ENCODE data around the gene DHX32. TPM values are rescaled to one million over a fixed set of nuclear protein-coding genes. Genes with fewer than 3 reads are reported as not detected.

Gene DHX32
- total RNA-seq, 4 donors from 2014 or later, result 22.1 to 31.5 (median 27.5) TPM

DNA sequence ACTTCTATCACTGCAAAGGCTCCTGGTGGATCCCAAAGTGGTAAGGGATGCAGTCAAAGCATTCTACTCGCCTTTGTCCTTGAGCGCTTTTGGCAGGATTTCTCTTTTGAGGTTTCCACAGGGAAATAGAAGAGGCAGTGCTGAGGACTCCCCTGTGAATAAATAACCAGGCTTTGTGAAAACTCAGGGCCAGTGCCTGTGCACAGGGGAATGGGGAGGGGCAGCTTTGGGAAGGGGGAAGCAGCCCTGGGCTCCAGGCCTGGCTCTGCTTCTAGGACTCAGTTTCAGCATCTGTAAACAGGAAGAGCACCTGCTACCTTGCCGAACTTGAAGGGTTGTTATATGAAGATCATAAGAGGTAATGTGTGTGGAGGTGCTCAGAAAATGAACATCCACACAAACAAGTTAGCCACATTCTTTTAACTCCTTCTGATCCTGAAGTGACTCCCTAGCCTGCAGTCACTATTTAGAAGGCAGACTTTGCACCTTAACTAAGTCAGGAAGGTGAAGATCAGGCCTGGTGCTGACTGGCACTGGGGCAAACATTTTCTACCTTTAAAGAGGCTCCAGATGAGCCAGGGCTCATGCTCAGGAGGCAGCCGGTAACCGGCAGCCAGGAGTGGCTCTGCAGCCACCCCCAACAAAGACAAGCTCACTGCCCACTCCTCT, 83.0 kb downstream of the DHX32 start:
- ATAC-seq, result no peak
- TF ChIP-seq POLR2AphosphoS5 (IDR thresholded peaks at IDR 0.05) (no peak), EP300 (IDR thresholded peaks at IDR 0.05) (no peak), POLR2A (IDR thresholded peaks at IDR 0.05) (no peak)
- TF ChIP-seq, protein P1, sequence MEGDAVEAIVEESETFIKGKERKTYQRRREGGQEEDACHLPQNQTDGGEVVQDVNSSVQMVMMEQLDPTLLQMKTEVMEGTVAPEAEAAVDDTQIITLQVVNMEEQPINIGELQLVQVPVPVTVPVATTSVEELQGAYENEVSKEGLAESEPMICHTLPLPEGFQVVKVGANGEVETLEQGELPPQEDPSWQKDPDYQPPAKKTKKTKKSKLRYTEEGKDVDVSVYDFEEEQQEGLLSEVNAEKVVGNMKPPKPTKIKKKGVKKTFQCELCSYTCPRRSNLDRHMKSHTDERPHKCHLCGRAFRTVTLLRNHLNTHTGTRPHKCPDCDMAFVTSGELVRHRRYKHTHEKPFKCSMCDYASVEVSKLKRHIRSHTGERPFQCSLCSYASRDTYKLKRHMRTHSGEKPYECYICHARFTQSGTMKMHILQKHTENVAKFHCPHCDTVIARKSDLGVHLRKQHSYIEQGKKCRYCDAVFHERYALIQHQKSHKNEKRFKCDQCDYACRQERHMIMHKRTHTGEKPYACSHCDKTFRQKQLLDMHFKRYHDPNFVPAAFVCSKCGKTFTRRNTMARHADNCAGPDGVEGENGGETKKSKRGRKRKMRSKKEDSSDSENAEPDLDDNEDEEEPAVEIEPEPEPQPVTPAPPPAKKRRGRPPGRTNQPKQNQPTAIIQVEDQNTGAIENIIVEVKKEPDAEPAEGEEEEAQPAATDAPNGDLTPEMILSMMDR (IDR thresholded peaks at IDR 0.05), result no peak
- no peak overlapping the region for H3K27ac ChIP-seq
- no peaks in the 10 kb centered on the region for H3K4me1 ChIP-seq
- peaks cover 0 to 98% of the 10 kb centered on the region in 2 donors for H3K36me3 ChIP-seq
- WGBS, 2 donors (ENCODE audit: low coverage in 1 of 2), result 100% methylated on average over 1 of the region's 5 CpGs
- H3K9me3 ChIP-seq, result no peaks in the 10 kb centered on the region
- no peaks in the 10 kb centered on the region for H3K27me3 ChIP-seq
- no peak overlapping the region for H3K4me3 ChIP-seq

- Histone ChIP-seq H3K36me3 (peaks cover 0 to 98% of the 10 kb centered on the region in 2 donors), H3K4me1 (no peaks in the 10 kb centered on the region), H3K9me3 (no peaks in the 10 kb centered on the region), H3K4me3 (no peak overlapping the region), H3K27me3 (no peaks in the 10 kb centered on the region), H3K27ac (no peak overlapping the region)
- TF ChIP-seq, protein P1 (IDR thresholded peaks at IDR 0.05), result no peak
- TF ChIP-seq EP300 (IDR thresholded peaks at IDR 0.05) (no peak), POLR2A (IDR thresholded peaks at IDR 0.05) (no peak)
- 84 to 95% methylated on average over 6 to 7 of the region's 8 CpGs for WGBS, 2 donors (ENCODE audit: low coverage in 1 of 2)
- no peak for ATAC-seq
These were observed 83.7 kb downstream of the DHX32 start for GRCh38 chr10:125797424-125797823.

GRCh38 chr10:125795637-125796190, 85.4 kb downstream of the DHX32 start:
- 95 to 100% methylated on average over 2 to 4 of the region's 8 CpGs for WGBS, 2 donors (ENCODE audit: low coverage in 1 of 2)
- peaks cover 0 to 94% of the 10 kb centered on the region in 2 donors for H3K36me3 ChIP-seq
- no peaks in the 10 kb centered on the region for H3K4me1 ChIP-seq
- no peak overlapping the region for H3K27ac ChIP-seq
- TF ChIP-seq POLR2A (IDR thresholded peaks at IDR 0.05) (no peak), POLR2AphosphoS5 (IDR thresholded peaks at IDR 0.05) (no peak), EP300 (IDR thresholded peaks at IDR 0.05) (no peak)
- TF ChIP-seq, protein P1 (IDR thresholded peaks at IDR 0.05), result no peak
- no peak overlapping the region for H3K4me3 ChIP-seq
- no peak for ATAC-seq
- no peaks in the 10 kb centered on the region for H3K9me3 ChIP-seq
- H3K27me3 ChIP-seq, result no peaks in the 10 kb centered on the region

DNA sequence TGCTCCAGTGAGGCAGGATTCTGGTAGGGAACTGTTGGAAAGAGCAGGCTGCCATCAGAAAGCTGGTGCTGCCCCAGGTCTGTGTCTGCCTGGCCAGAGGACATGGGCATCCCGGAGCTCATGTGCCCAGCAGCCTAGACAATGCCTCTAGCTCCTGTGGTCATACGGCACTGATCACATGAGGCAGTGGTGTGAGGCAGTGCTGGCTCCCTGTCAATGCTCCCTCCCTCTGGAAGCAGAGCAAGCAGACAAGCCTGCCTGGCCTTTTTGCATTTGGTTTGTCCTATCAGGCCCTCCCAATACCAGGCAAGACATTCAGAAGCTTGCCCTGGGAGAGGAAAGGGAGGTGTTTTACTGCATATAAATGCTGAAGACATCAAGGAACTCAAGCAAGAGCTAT, 86.0 kb downstream of the DHX32 start:
- 75% methylated on average over 2 of the region's 2 CpGs; no CpG with 5 or more reads in 1 of the 2 donors for WGBS, 2 donors (ENCODE audit: low coverage in 1 of 2)
- H3K4me1 ChIP-seq, result no peaks in the 10 kb centered on the region
- no peak overlapping the region for H3K4me3 ChIP-seq
- H3K36me3 ChIP-seq, result peaks cover 0 to 90% of the 10 kb centered on the region in 2 donors
- TF ChIP-seq EP300 (IDR thresholded peaks at IDR 0.05) (no peak), POLR2AphosphoS5 (IDR thresholded peaks at IDR 0.05) (no peak), POLR2A (IDR thresholded peaks at IDR 0.05) (no peak)
- TF ChIP-seq, protein P1 (IDR thresholded peaks at IDR 0.05), result no peak
- no peaks in the 10 kb centered on the region for H3K27me3 ChIP-seq
- H3K9me3 ChIP-seq, result no peaks in the 10 kb centered on the region
- no peak for ATAC-seq
- no peak overlapping the region for H3K27ac ChIP-seq

All from gastroesophageal sphincter (tissue), 4 donors.